ENCODE data around the gene NFIB. TPM values are rescaled to one million over a fixed set of nuclear protein-coding genes. Genes with fewer than 3 reads are reported as not detected.

The NFIB gene
- total RNA-seq, 1 donor from 2014 or later: 99.9 TPM

GRCh38 chr9:14215614-14216013 lies 98.3 kb downstream of the NFIB start:
- Histone ChIP-seq H3K9me3 (no peaks in the 10 kb centered on the region), H3K36me3 (no peaks in the 10 kb centered on the region), H3K4me3 (no peak overlapping the region), H3K27me3 (no peaks in the 10 kb centered on the region), H3K27ac (no peak overlapping the region), H3K4me1 (peaks cover 6 to 29% of the 10 kb centered on the region in 2 donors)
- intact Hi-C loops (cut with DNase I): no loop called here
- TF ChIP-seq, protein P1, sequence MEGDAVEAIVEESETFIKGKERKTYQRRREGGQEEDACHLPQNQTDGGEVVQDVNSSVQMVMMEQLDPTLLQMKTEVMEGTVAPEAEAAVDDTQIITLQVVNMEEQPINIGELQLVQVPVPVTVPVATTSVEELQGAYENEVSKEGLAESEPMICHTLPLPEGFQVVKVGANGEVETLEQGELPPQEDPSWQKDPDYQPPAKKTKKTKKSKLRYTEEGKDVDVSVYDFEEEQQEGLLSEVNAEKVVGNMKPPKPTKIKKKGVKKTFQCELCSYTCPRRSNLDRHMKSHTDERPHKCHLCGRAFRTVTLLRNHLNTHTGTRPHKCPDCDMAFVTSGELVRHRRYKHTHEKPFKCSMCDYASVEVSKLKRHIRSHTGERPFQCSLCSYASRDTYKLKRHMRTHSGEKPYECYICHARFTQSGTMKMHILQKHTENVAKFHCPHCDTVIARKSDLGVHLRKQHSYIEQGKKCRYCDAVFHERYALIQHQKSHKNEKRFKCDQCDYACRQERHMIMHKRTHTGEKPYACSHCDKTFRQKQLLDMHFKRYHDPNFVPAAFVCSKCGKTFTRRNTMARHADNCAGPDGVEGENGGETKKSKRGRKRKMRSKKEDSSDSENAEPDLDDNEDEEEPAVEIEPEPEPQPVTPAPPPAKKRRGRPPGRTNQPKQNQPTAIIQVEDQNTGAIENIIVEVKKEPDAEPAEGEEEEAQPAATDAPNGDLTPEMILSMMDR (IDR thresholded peaks at IDR 0.05): no peak
- no peak for DNase-seq (ENCODE audit: low spot score in 2 of 2)

GRCh38 chr9:14214693-14215092 lies 99.2 kb downstream of the NFIB start:
- H3K27ac ChIP-seq: no peak overlapping the region
- intact Hi-C loops (cut with DNase I): no loop called here

GRCh38 chr9:14214065-14214684 lies 99.8 kb downstream of the NFIB start:
- TF ChIP-seq, protein P1 (IDR thresholded peaks at IDR 0.05): no peak
- H3K4me1 ChIP-seq: peaks cover 0 to 19% of the 10 kb centered on the region in 2 donors
- no peak overlapping the region for H3K27ac ChIP-seq
- no peak overlapping the region for H3K4me3 ChIP-seq
- H3K36me3 ChIP-seq: no peaks in the 10 kb centered on the region
- intact Hi-C loops (cut with DNase I): no loop called here
- no peaks in the 10 kb centered on the region for H3K27me3 ChIP-seq
- no peaks in the 10 kb centered on the region for H3K9me3 ChIP-seq
- no peak for DNase-seq (ENCODE audit: low spot score in 2 of 2)

More at GRCh38 chr9:14214693-14215092, 99.2 kb downstream of the NFIB start:
- H3K27me3 ChIP-seq: no peaks in the 10 kb centered on the region
- H3K4me1 ChIP-seq: peaks cover 2 to 21% of the 10 kb centered on the region in 2 donors
- no peak for DNase-seq (ENCODE audit: low spot score in 2 of 2)
- H3K36me3 ChIP-seq: no peaks in the 10 kb centered on the region
- no peak overlapping the region for H3K4me3 ChIP-seq
- TF ChIP-seq, protein P1 (IDR thresholded peaks at IDR 0.05): no peak
- H3K9me3 ChIP-seq: no peaks in the 10 kb centered on the region

GRCh38 chr9:14213504-14213903 lies 100.4 kb downstream of the NFIB start:
- TF ChIP-seq, protein P1 (IDR thresholded peaks at IDR 0.05): no peak
- no peaks in the 10 kb centered on the region for H3K27me3 ChIP-seq
- intact Hi-C loops (cut with DNase I): no loop called here

GRCh38 chr9:14212697-14213420 lies 101.1 kb downstream of the NFIB start:
- peaks cover 0 to 17% of the 10 kb centered on the region in 2 donors for H3K4me1 ChIP-seq
- no peaks in the 10 kb centered on the region for H3K27me3 ChIP-seq
- intact Hi-C loops (cut with DNase I): no loop called here
- DNase-seq (ENCODE audit: low spot score in 2 of 2): no peak
- peak overlapping the region in 1 of 2 donors; percentile 6 for H3K27ac ChIP-seq
- no peaks in the 10 kb centered on the region for H3K9me3 ChIP-seq
- no peaks in the 10 kb centered on the region for H3K36me3 ChIP-seq
- TF ChIP-seq, protein P1 (IDR thresholded peaks at IDR 0.05): no peak
- H3K4me3 ChIP-seq: no peak overlapping the region

More at GRCh38 chr9:14213504-14213903, 100.4 kb downstream of the NFIB start:
- H3K36me3 ChIP-seq: no peaks in the 10 kb centered on the region
- no peak for DNase-seq (ENCODE audit: low spot score in 2 of 2)
- H3K4me1 ChIP-seq: peaks cover 0 to 21% of the 10 kb centered on the region in 2 donors
- no peaks in the 10 kb centered on the region for H3K9me3 ChIP-seq
- no peak overlapping the region for H3K4me3 ChIP-seq
- peak overlapping the region in 1 of 2 donors; percentile 6 for H3K27ac ChIP-seq
